CD4-positive, alpha-beta memory T cell (primary cell): Measurements from ENCODE around the gene ACVR1. TPM values are rescaled to one million over a fixed set of nuclear protein-coding genes. Genes with fewer than 3 reads are reported as not detected.
A peak's percentile ranks its signal among the peaks of the same experiment; 100 is the strongest.

ENCODE experiments used
- CTCF ChIA-PET: fragments of 350-600 bp; sonication (Branson Sonifier 250); formaldehyde crosslinking; loops from one replicate; lab custom pipeline; 2021; ENCODE audit warnings: inconsistent platforms; ENCODE audit not compliant: partially characterized antibody; lab: Charles Lee
- POLR2A ChIA-PET: fragments of 350-600 bp; sonication (Branson Sonifier 250); formaldehyde crosslinking; loops from one replicate; lab custom pipeline; 2021; ENCODE audit not compliant: partially characterized antibody; lab: Charles Lee
- DNase-seq, 5 donors: peaks; one replicate each; pipeline versions ENCODE4 v3.0.0 to v3.0.0-alpha.2; 2020 to 2022; ENCODE audit warnings: mixed read lengths in 1 of 5
- H3K27ac ChIP-seq: one replicate; pipeline ENCODE4 v1.7.0; 2013; ENCODE audit warnings: low read depth, low read length
- H3K27me3 ChIP-seq: 2 replicates; pipeline ENCODE4 v1.7.0; 2013; ENCODE audit warnings: mild to moderate bottlenecking, low read length, moderate library complexity; ENCODE audit not compliant: insufficient read depth
- H3K36me3 ChIP-seq: 2 replicates; pipeline ENCODE4 v1.7.0; 2013; ENCODE audit warnings: mild to moderate bottlenecking, low read length, moderate library complexity; ENCODE audit not compliant: insufficient read depth
- H3K4me1 ChIP-seq: 2 replicates; pipeline ENCODE4 v1.7.0; 2013; ENCODE audit warnings: mild to moderate bottlenecking, low read length, moderate library complexity; ENCODE audit not compliant: insufficient read depth
- H3K4me3 ChIP-seq, 2 donors: one replicate each; pipeline ENCODE4 v1.7.0; 2013; ENCODE audit warnings: low read length in 2 of 2, mild to moderate bottlenecking in 1 of 2
- H3K9me3 ChIP-seq, 2 donors: one replicate each; pipeline ENCODE4 v1.7.0; 2013; ENCODE audit warnings: low read length in 2 of 2, control low read depth in 1 of 2; ENCODE audit not compliant: control insufficient read depth in 1 of 2
- H3K27ac Mint-ChIP-seq, 7 donors: one replicate each; pipeline ENCODE4 v1.8.0; 2020 to 2021; ENCODE audit warnings: mixed read lengths in 7 of 7, mild to moderate bottlenecking in 6 of 7, inconsistent platforms in 3 of 7, moderate library complexity in 3 of 7
- H3K27me3 Mint-ChIP-seq, 2 donors: one replicate each; pipeline ENCODE4 v1.8.0; 2020 to 2021; ENCODE audit warnings: mixed read lengths in 2 of 2
- H3K36me3 Mint-ChIP-seq, 2 donors: one replicate each; pipeline ENCODE4 v1.8.0; 2020 to 2021; ENCODE audit warnings: mixed read lengths in 2 of 2, inconsistent platforms in 1 of 2, mild to moderate bottlenecking in 1 of 2
- H3K4me1 Mint-ChIP-seq, 4 donors: one replicate each; pipeline ENCODE4 v1.8.0; 2020 to 2021; ENCODE audit warnings: mixed read lengths in 4 of 4, mild to moderate bottlenecking in 1 of 4
- H3K4me3 Mint-ChIP-seq, 8 donors: one replicate each; pipeline ENCODE4 v1.8.0; 2020 to 2021; ENCODE audit warnings: mixed read lengths in 8 of 8, mild to moderate bottlenecking in 7 of 8, moderate library complexity in 6 of 8, inconsistent platforms in 3 of 8
- H3K9me3 Mint-ChIP-seq, 8 donors: one replicate each; pipeline ENCODE4 v1.8.0; 2020 to 2021; ENCODE audit warnings: mixed read lengths in 8 of 8, mild to moderate bottlenecking in 5 of 8, inconsistent platforms in 3 of 8, moderate library complexity in 1 of 8
- intact Hi-C: fragments of 100-400 bp; cut with micrococcal nuclease; formaldehyde crosslinking; loops from one replicate; pipeline ENCODE4 v1.15.1; 2023
- polyA plus RNA-seq, 2 donors: library from polyadenylated mRNA; unstranded; fragments of 300-500 nt; fragmentation: Illumina TruSeq; gene quantifications; one replicate each; pipeline ENCODE4 v1.2.3, GENCODE V29; 2021
- total RNA-seq, 2 experiments: library from RNA; stranded (reverse); gene quantifications; one replicate each; pipeline ENCODE4 v1.2.3, GENCODE V29; 2021

Gene ACVR1
- total and polyA plus RNA-seq, 4 experiments from 2014 or later: 16.1 to 31.9 (median 25.1) TPM

GRCh38 chr2:157840568-157841156 lies 35.5 kb downstream of the ACVR1 start:
- ChIA-PET CTCF (no interaction called here), POLR2A (no interaction called here)
- peaks cover 27 to 44% of the 10 kb centered on the region in 2 donors for H3K36me3 Mint-ChIP-seq
- Histone ChIP-seq H3K27ac (no peak overlapping the region), H3K9me3 (no peaks in the 10 kb centered on the region), H3K36me3 (peaks cover 4% of the 10 kb centered on the region), H3K27me3 (no peaks in the 10 kb centered on the region), H3K4me1 (peaks cover 18% of the 10 kb centered on the region), H3K4me3 (no peak overlapping the region)
- H3K4me1 Mint-ChIP-seq: peaks cover 38 to 71% (median 53%) of the 10 kb centered on the region in 4 donors
- no peaks in the 10 kb centered on the region for H3K27me3 Mint-ChIP-seq
- no peak for DNase-seq
- H3K9me3 Mint-ChIP-seq: no peaks in the 10 kb centered on the region
- H3K27ac Mint-ChIP-seq: no peak overlapping the region
- intact Hi-C loops: no loop called here
- no peak overlapping the region for H3K4me3 Mint-ChIP-seq

GRCh38 chr2:157839822-157840221 lies 36.3 kb downstream of the ACVR1 start:
- H3K27me3 Mint-ChIP-seq: no peaks in the 10 kb centered on the region
- H3K27ac Mint-ChIP-seq: peak overlapping the region in 2 of 7 donors; percentile 34 to 85
- no peaks in the 10 kb centered on the region for H3K27me3 ChIP-seq
- ChIA-PET POLR2A (no interaction called here), CTCF (no interaction called here)
- H3K4me1 ChIP-seq: peaks cover 18% of the 10 kb centered on the region
- H3K27ac ChIP-seq: no peak overlapping the region
- no peaks in the 10 kb centered on the region for H3K9me3 Mint-ChIP-seq
- peaks cover 4% of the 10 kb centered on the region for H3K36me3 ChIP-seq
- H3K4me1 Mint-ChIP-seq: peaks cover 36 to 66% (median 52%) of the 10 kb centered on the region in 4 donors
- peak overlapping the region in 1 of 8 donors; percentile 45 for H3K4me3 Mint-ChIP-seq
- intact Hi-C loops: no loop called here
- no peaks in the 10 kb centered on the region for H3K9me3 ChIP-seq
- no peak for DNase-seq
- peaks cover 20 to 37% of the 10 kb centered on the region in 2 donors for H3K36me3 Mint-ChIP-seq
- H3K4me3 ChIP-seq: no peak overlapping the region

GRCh38 chr2:157839162-157839801 lies 36.8 kb downstream of the ACVR1 start:
- CTCF ChIA-PET: no interaction called here
- Mint-ChIP-seq H3K36me3 (peaks cover 19 to 37% of the 10 kb centered on the region in 2 donors), H3K27me3 (no peaks in the 10 kb centered on the region), H3K27ac (peak overlapping the region in 3 of 7 donors; percentile 16 to 35 (median 18)), H3K9me3 (no peaks in the 10 kb centered on the region), H3K4me1 (peaks cover 35 to 66% (median 51%) of the 10 kb centered on the region in 4 donors), H3K4me3 (peak overlapping the region in 2 of 8 donors; percentile 0 to 20)
- Histone ChIP-seq H3K36me3 (peaks cover 4% of the 10 kb centered on the region), H3K4me3 (no peak overlapping the region), H3K27ac (no peak overlapping the region), H3K9me3 (no peaks in the 10 kb centered on the region), H3K27me3 (no peaks in the 10 kb centered on the region), H3K4me1 (peaks cover 18% of the 10 kb centered on the region)
- DNase-seq: no peak
- POLR2A ChIA-PET: interaction anchor here (1.3 kb wide), 1 partner anchor 38 kb away, joined by 3 read pairs; no protein-coding TSS in a partner anchor
- intact Hi-C loops: no loop called here

- H3K4me3 Mint-ChIP-seq: peak overlapping the region in 1 of 8 donors; percentile 4
- intact Hi-C loops: no loop called here
- peak overlapping the region in 2 of 7 donors; percentile 36 to 67 for H3K27ac Mint-ChIP-seq
- Histone ChIP-seq H3K36me3 (peaks cover 4% of the 10 kb centered on the region), H3K27ac (no peak overlapping the region), H3K4me1 (peaks cover 18% of the 10 kb centered on the region), H3K27me3 (no peaks in the 10 kb centered on the region), H3K4me3 (no peak overlapping the region), H3K9me3 (no peaks in the 10 kb centered on the region)
- no peaks in the 10 kb centered on the region for H3K27me3 Mint-ChIP-seq
- no peak for DNase-seq
- H3K9me3 Mint-ChIP-seq: no peaks in the 10 kb centered on the region
- H3K36me3 Mint-ChIP-seq: peaks cover 20 to 37% of the 10 kb centered on the region in 2 donors
- peaks cover 36 to 64% (median 52%) of the 10 kb centered on the region in 4 donors for H3K4me1 Mint-ChIP-seq
- ChIA-PET POLR2A (interaction anchor here (0.9 to 1.3 kb wide), 2 partner anchors 36 to 39 kb away, joined by 3 to 4 read pairs; no protein-coding TSS in a partner anchor), CTCF (no interaction called here)
Observed at GRCh38 chr2:157838442-157839161, 37.5 kb downstream of the ACVR1 start.

- peaks cover 18 to 37% of the 10 kb centered on the region in 2 donors for H3K36me3 Mint-ChIP-seq
- H3K27ac Mint-ChIP-seq: peak overlapping the region in 1 of 7 donors; percentile 41
- intact Hi-C loops: no loop called here
- Histone ChIP-seq H3K4me3 (no peak overlapping the region), H3K27me3 (no peaks in the 10 kb centered on the region), H3K36me3 (peaks cover 4% of the 10 kb centered on the region), H3K4me1 (peaks cover 18% of the 10 kb centered on the region), H3K9me3 (no peaks in the 10 kb centered on the region), H3K27ac (no peak overlapping the region)
- CTCF ChIA-PET: no interaction called here
- peak overlapping the region in 1 of 8 donors; percentile 29 for H3K4me3 Mint-ChIP-seq
- H3K27me3 Mint-ChIP-seq: no peaks in the 10 kb centered on the region
- peaks cover 36 to 59% (median 47%) of the 10 kb centered on the region in 4 donors for H3K4me1 Mint-ChIP-seq
- H3K9me3 Mint-ChIP-seq: no peaks in the 10 kb centered on the region
- POLR2A ChIA-PET: interaction anchor here (0.9 to 1.5 kb wide), 2 partner anchors 37 to 60 kb away, joined by 4 to 6 read pairs; no protein-coding TSS in a partner anchor
- DNase-seq: no peak
Observed at GRCh38 chr2:157837851-157838441, 38.2 kb downstream of the ACVR1 start.

GRCh38 chr2:157836531-157836930 lies 39.6 kb downstream of the ACVR1 start:
- Mint-ChIP-seq H3K4me1 (peaks cover 39 to 61% (median 49%) of the 10 kb centered on the region in 4 donors), H3K27me3 (no peaks in the 10 kb centered on the region), H3K9me3 (no peaks in the 10 kb centered on the region), H3K36me3 (peaks cover 18 to 37% of the 10 kb centered on the region in 2 donors), H3K27ac (peak overlapping the region in 3 of 7 donors; percentile 31 to 74 (median 52)), H3K4me3 (peak overlapping the region in 1 of 8 donors; percentile 5)
- no peak for DNase-seq
- ChIA-PET POLR2A (interaction anchor here (1.1 to 1.5 kb wide), 2 partner anchors 40 to 62 kb away, joined by 3 to 6 read pairs; partner anchors contain the start of gene ACVR1), CTCF (interaction anchor here (1.0 kb wide), 1 partner anchor 62 kb away, joined by 3 read pairs; no protein-coding TSS in a partner anchor)
- peaks cover 22% of the 10 kb centered on the region for H3K4me1 ChIP-seq
- intact Hi-C loops: no loop called here
- H3K9me3 ChIP-seq: no peaks in the 10 kb centered on the region
- no peak overlapping the region for H3K4me3 ChIP-seq
- no peaks in the 10 kb centered on the region for H3K27me3 ChIP-seq
- no peak overlapping the region for H3K27ac ChIP-seq
- H3K36me3 ChIP-seq: peaks cover 4% of the 10 kb centered on the region
